OCI-LY1 (cell line): ENCODE data around the gene PARD6A.

Experiments
- CTCF ChIP-seq: fragments of 200-600 bp; sonication (generic), shearing (Covaris generic); IDR thresholded peaks from 2 replicates; pipeline ENCODE4 v1.5.1; 2017; ENCODE audit warnings: mild to moderate bottlenecking, antibody characterized with exemption, low read length, moderate library complexity, mixed read lengths
- EZH2 ChIP-seq: fragments of 200-600 bp; sonication (generic), shearing (Covaris generic); IDR thresholded peaks from 2 replicates; pipeline ENCODE4 v1.8.0; 2017; ENCODE audit warnings: borderline replicate concordance, mixed run types, mild to moderate bottlenecking, antibody characterized with exemption, low read length, moderate library complexity, mixed read lengths

DNA sequence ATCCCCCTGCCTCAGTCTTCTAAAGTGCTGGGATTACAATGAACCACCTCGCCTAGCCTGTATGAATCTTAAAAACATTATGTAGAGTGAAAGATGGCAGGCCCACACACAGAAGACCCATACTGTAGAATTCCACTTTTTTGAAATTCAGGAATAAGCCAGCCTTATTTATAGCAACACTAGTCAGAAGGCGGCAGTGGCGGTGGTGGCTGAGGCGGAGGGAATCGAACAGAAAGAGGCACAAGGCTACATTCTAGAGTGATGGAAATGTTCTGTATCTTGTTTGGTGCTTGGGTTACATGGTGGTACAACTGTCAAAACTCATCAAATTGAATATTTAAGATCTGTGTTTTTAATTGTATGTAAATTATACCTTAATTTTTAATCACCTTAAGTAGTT, 47.0 kb downstream of the PARD6A start:
- TF ChIP-seq CTCF (no peak), EZH2 (no peak)
